GM12873 (cell line): Measurements from ENCODE around the gene PACS2.

Source experiments
- CTCF ChIP-seq: IDR thresholded peaks from 2 replicates; pipeline ENCODE4 v1.5.1; 2012; ENCODE audit warnings: low read depth, mild to moderate bottlenecking, moderate library complexity, low read length, control low read depth; ENCODE audit not compliant: insufficient read depth; ENCODE audit errors: missing control alignments

The PACS2 gene

GRCh38 chr14:105409364-105409763 is 94.8 kb downstream of the PACS2 start:
- TF ChIP-seq CTCF: no peak

GRCh38 chr14:105410642-105411016 is 96.1 kb downstream of the PACS2 start:
- no peak for TF ChIP-seq CTCF

GRCh38 chr14:105411017-105411941 is 96.7 kb downstream of the PACS2 start:
- TF ChIP-seq CTCF: no peak

- TF ChIP-seq CTCF: no peak
Measured at GRCh38 chr14:105411985-105412770, 97.6 kb downstream of the PACS2 start.

- TF ChIP-seq CTCF: no peak
Measured at GRCh38 chr14:105412771-105413543, 98.4 kb downstream of the PACS2 start.

- TF ChIP-seq CTCF: no peak
Measured at GRCh38 chr14:105413544-105413886, 99.0 kb downstream of the PACS2 start.
